Measurements from ENCODE around the gene PPP2R5A.
"Not testable (repeated sequence)": the region's sequence is repeated elsewhere in the genome, so short reads cannot be mapped to it uniquely, and the experiment has no call there.

PPP2R5A gene

GRCh38 chr1:212359794-212360479 is 74.7 kb downstream of the PPP2R5A start:
- no peak for DNase-seq

DNA sequence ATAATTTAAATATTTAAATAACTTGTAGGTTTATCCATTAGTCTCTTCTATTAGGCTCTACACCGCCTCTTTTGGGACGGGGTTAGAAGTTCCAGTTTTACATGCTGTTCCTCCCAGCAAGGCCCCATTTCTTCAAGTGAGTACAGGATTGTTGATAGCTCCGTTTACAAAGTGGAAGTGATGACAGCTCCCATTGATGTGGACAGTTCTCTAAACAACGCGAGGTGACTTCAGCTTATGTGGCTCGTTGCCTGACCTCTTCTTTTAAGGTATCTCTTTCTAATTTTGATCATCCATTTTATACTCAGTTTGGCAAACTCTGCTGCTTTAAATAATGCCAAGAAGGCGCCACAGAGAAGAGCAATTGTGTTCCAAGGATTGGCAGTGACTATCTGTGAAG is 79.8 kb downstream of the PPP2R5A start:
- DNase-seq, result no peak

DNA sequence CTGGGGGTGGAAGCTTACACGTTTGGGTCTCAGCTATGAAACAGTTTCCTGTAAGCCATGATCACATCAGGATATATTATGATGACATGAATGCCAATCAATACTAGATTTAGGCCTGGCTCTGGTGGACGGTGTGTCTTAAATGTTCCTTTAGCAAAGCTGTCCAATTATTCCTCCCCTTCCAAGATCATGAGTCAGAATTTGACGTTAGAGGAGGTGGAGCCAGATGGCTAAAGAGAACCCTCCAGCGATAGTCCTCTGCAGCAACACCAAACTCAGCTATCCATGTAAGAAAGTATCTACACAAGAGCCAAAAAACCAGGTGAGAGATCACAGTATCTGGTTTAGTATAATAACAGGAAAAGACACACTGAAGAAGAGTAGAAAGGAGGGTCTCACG is 81.7 kb downstream of the PPP2R5A start:
- DNase-seq, result no peak

DNA sequence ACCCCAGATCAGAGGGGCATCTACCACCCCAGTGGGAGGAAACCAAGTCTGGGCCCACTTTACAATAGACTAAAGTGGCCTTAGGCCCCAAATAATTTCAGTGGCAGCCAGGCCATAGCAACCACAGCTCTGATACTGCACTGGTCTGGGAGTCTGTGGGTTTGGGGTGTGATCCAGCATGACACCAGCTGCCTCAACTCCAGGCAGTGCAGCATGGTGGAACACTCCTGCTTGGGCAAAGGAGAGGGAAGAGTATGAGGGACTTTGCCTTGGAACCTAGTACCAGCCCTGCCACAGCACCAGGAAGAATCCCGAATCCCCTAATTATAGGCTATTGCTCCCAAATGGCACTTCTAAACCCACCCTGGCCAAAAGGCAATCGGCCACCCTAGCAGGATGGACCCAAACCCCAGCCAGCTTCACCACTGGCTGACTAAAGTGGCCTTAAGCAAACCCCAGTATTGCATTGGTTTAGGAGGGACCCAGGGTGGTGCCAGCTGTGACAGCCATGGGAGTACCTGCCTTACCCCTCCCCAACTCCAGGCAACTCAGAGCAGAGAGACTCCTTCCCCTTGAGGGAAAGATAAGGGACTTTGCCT is 82.4 kb downstream of the PPP2R5A start:
- DNase-seq, result no peak

DNA sequence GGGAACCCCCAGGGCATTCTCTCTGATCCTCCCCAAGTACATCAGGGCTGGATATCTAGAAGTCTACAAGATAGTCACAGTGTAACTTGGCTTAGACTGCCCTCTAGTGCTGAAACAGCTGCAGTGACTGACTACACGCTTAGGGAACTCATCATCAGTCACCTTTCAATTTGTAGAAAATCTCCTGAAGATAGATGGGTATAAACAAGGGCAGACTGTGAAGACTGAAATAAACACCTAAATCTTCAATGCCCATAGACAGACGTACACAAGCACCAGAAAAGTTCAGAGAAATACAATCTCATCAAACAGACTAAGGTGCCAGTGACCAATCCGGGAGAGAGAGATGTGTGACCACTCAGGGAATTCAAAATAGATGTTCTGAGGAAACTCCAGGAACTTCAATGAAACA is 82.9 kb downstream of the PPP2R5A start:
- peak; percentile 37 for DNase-seq

- DNase-seq, result no peak
These were observed 90.8 kb downstream of the PPP2R5A start for GRCh38 chr1:212375986-212376385.

GRCh38 chr1:212377644-212378043 is 92.4 kb downstream of the PPP2R5A start:
- no peak for DNase-seq

DNA sequence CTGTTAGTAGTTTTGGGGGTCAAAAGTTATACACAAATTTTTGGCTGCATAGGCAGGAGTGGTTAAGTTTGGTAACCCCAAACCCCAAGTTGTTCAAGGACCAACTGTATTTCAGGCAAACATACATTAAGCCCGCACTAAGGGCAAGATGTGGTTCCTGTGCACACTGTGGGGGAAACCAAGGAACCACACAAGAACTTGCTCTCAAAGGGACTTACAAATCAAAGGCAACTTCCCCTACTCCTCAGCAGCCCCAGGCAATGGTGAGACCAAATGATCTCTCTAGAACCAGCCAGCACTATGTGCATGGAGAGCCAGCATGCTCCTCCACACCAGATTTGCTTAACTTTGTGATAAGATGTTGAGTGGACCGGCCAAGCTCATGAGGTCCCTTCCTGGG is 94.2 kb downstream of the PPP2R5A start:
- no peak for DNase-seq

DNA sequence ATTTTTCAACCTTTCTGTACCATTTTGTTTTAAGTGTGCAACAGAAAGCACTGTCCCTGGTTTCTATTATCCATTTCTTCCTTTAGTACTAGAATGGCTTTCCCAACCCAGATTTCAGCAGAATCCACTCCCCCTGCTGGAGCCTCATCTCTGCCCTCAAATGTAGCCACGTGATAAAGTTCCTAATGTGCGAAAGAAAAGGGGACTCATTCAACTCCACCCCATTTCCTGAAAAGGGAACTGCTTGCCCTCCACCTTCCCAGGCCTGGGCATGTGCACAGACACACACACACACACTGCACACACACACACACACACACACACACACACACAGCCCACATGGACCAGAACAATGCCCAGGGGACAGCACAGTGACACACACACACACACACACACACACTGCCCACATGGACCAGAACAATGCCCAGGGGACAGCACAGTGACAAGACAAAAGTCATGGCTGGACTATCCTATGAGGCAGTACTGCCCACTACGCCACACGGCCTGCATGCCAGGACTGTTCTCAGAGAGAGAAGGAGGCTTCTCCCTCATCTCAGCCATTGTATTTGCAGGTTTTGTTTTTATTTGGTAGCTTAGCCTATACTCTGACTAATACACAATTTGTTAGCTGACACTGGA is 96.3 kb downstream of the PPP2R5A start:
- no peak for DNase-seq

GRCh38 chr1:212386029-212386428 is 100.8 kb downstream of the PPP2R5A start:
- DNase-seq, result no peak

DNA sequence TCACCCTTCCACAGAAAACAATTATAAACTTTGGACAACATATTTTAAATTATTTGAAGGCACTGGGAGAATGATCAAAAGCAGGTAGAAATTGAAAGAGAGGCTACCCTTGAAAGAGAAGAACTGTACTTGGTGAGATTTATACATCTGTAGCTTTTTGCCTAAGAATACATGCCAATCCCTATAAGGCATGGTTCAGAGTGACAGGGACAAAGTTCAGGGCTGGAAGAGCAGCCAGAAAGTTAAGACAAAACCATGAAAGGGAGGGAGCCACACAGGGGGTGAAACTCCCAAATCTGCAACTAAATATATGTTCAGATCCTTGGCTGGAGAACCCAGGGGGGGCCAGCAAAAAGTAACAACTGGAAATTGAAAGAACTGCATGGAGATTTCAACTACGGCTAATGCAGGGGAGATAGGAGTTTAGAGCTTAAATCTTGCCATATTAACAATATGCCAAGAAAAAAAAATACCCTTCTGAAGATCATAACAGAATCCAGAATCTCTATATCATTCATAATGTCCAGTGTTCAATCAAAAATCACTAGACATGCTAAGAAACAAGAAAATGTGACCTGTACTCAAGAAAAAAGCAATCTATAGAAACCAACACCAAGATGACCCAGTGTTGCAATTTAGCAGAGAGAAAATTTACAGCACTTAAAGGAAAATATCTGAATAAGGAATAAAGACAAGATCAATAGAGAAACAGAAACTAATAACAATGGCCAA is 103.9 kb downstream of the PPP2R5A start:
- no peak for DNase-seq

GRCh38 chr1:212395678-212396437 is 110.6 kb downstream of the PPP2R5A start:
- not testable (repeated sequence) for DNase-seq

DNA sequence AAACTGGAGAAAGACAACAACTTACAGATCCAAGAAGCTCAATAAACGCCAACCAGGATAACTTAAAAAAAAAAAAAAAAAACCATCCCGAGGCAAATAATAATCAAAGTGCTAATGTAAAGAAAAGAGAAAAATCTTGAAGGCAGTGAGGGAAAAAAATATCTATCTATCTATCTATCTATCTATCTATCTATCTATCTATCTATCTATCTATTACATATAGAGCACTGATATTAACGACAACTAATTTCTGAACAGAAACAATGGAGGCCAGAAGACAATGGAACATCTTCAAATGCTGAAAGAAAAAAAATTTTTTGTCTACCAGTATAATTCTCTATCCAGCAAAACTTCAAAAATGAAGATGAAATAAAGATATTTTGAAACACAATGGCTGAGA is 111.4 kb downstream of the PPP2R5A start:
- no peak for DNase-seq

DNA sequence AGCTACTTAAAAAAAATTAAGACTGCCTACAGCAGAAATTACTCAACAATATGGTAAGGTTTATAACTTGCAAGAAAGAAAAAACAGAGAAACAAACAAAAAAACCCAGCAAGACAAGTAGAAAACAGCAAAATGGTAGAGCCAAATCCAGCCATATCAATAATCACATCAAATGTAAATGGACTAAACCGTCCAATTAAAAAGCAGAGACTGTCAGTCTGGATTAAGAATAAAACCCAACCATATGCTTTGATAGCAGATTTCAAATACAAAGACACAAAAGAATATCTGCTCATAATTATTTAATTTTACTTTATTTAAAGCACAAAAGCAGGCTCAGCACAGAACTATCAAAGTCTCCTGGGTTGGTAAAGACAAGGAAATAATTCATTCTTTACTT is 112.0 kb downstream of the PPP2R5A start:
- DNase-seq, result no peak

DNA sequence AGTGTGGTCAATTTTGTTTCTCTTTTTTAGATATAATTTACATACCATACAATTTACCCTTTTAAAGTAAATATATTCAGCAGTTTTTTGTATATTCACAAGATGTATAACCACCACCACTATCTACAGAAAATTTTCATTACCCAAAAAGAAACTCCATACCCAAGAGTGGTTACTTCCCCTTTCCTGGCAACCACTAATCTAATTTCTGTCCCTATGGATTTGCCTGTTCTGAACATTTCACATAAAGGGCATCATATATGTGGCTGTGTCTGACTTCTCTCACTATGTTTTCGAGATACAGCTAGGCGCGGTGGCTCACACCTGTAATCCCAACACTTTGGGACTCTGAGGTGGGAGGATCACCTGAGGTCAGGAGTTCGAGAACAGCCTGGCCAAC is 115.8 kb downstream of the PPP2R5A start:
- no peak for DNase-seq

- no peak for DNase-seq
These were observed 116.8 kb downstream of the PPP2R5A start for GRCh38 chr1:212401838-212402582.

DNA sequence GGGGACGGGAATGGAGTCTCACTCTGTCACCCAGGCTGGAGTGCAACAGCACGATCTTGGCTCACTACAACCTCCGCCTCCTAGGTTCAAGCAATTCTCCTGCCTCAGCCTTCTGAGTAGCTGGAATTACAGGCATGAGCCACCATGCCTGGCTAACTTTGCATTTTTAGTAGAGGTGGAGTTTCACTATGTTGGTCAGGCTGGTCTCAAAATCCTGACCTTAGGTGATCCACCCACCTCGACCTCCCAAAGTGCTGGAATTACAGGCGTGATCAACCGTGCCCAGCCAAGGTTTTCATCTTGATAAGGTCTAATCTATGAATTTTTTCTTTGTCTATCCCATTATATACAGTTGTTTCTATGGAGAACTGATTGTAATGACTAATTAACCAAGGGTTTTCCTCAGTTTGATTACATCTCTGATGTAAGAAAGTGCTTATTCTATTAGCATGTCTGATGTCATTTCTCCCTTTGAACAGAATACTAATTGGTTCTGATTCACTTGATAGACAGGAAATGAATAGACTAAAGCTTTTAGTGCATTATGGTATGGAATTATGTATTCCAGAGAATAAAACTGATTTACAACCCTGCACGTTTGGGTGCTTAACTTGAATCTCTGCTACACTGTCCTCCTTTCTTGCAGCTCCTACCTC is 117.6 kb downstream of the PPP2R5A start:
- no peak for DNase-seq

DNA sequence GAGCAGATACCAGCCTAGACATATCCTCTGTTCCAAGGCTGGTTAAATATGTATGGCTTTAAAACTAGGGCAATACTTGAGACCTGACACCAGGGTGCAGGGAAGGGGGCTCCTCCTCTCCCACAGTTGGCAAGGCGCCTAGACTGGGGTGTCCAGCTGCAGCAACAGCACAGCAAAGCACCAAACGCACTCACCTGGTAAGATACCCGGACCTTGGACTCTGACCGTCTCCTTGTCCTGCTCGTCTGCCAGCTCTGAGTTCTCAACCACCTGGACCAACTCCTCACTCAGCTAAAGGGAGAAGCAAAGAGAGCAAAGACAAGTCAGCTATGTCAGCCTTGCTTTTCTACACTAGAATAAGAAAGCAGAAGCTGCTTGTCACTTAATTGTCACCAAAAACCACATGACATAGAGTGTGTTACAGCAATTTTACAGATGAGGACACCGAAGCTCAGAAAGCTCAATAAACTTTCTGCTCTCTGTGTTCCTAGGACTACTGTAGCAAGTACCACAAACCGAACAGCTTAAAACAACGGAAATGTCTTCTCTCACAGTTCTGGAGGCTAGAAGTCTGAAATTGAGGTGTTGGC is 125.1 kb downstream of the PPP2R5A start:
- no peak for DNase-seq

Data from activated CD8-positive, alpha-beta memory T cell treated with anti-CD3 and anti-CD28 coated beads, Interleukin-2, amount 50 U/mL, for 4 hours (primary cell).